B cell (primary cell): Measurements from ENCODE around the gene NMT2. TPM values are rescaled to one million over a fixed set of nuclear protein-coding genes. Genes with fewer than 3 reads are reported as not detected.

ENCODE experiments used
- ATAC-seq: fragments of 200-7000 bp; cut with Tn5 transposase; one replicate; pipeline ENCODE4 v1.10.0; 2021; ENCODE audit warnings: low read depth, mild to moderate bottlenecking, moderate number of reproducible peaks, moderate library complexity
- CTCF ChIA-PET: fragments of 350-600 bp; sonication (Branson Sonifier 250); formaldehyde crosslinking; loops from one replicate; lab custom pipeline; 2021; ENCODE audit warnings: antibody characterized with exemption, inconsistent platforms; lab: Charles Lee
- POLR2A ChIA-PET: fragments of 350-600 bp; sonication (Branson Sonifier 250); formaldehyde crosslinking; loops from one replicate; lab custom pipeline; 2021; ENCODE audit warnings: antibody characterized with exemption; lab: Charles Lee
- DNase-seq: peaks from one replicate; pipeline ENCODE4 v3.0.0; 2013
- H2AFZ ChIP-seq: 2 replicates; pipeline ENCODE4 v1.6.1; 2012; ENCODE audit warnings: mild to moderate bottlenecking, low read depth, low read length; ENCODE audit not compliant: insufficient read depth, poor library complexity, severe bottlenecking
- H3K27ac ChIP-seq, 2 donors: 1 replicate in 1 of 2; 2 replicates in 1 of 2; pipeline ENCODE4 v1.5.1; 2012 to 2013; ENCODE audit warnings: low read length in 2 of 2, mild to moderate bottlenecking in 2 of 2, moderate library complexity in 1 of 2
- H3K27me3 ChIP-seq, 4 experiments: fragments of 200-600 bp in 1 of 4; sonication (generic) in 1 of 4; replicated peaks in 1 of 4; 1 replicate in 2 of 4; 2 replicates in 2 of 4; pipeline versions ENCODE4 v1.6.1 to v1.7.0; 2013 to 2016; ENCODE audit warnings: low read length in 3 of 4, mild to moderate bottlenecking in 2 of 4, mixed read lengths in 1 of 4, moderate library complexity in 1 of 4; ENCODE audit not compliant: insufficient read depth in 4 of 4, control insufficient read depth in 3 of 4; ENCODE audit errors: control extremely low read depth in 1 of 4
- H3K36me3 ChIP-seq, 2 experiments: replicated peaks in 1 of 2; 1 replicate in 1 of 2; 2 replicates in 1 of 2; pipeline versions ENCODE4 v1.6.1 to v1.7.1; 2013; ENCODE audit warnings: low read length in 1 of 2; ENCODE audit not compliant: insufficient read depth in 2 of 2, control insufficient read depth in 1 of 2; ENCODE audit errors: control extremely low read depth in 1 of 2, extremely low read depth in 1 of 2
- H3K4me1 ChIP-seq, 2 donors: fragments of 200-600 bp in 1 of 2; sonication (generic) in 1 of 2; 1 replicate in 1 of 2; 2 replicates in 1 of 2; pipeline versions ENCODE4 v1.5.1 to v1.6.1; 2013 to 2017; ENCODE audit warnings: low read length in 2 of 2; ENCODE audit not compliant: control insufficient read depth in 2 of 2, insufficient read depth in 2 of 2
- H3K4me2 ChIP-seq: replicated peaks from 2 replicates; pipeline ENCODE3; 2012; ENCODE audit warnings: mild to moderate bottlenecking, low read depth, low read length; ENCODE audit not compliant: poor library complexity, severe bottlenecking
- H3K4me3 ChIP-seq, 5 experiments: fragments of 200-600 bp in 1 of 5; sonication (generic) in 1 of 5; 1 replicate in 3 of 5; 2 replicates in 2 of 5; pipeline versions ENCODE4 v1.5.1 to v1.7.0; 2011 to 2016; ENCODE audit warnings: low read length in 4 of 5, mild to moderate bottlenecking in 4 of 5, low read depth in 2 of 5, control low read depth in 1 of 5, moderate library complexity in 1 of 5; ENCODE audit not compliant: insufficient read depth in 1 of 5; ENCODE audit errors: control extremely low read depth in 1 of 5, extremely low read depth in 1 of 5
- H3K79me2 ChIP-seq: fragments of 200-600 bp; sonication (generic); one replicate; pipeline ENCODE4 v1.6.0; 2016; ENCODE audit warnings: low read length; ENCODE audit not compliant: control insufficient read depth, insufficient read depth
- H3K9ac ChIP-seq: fragments of 200-600 bp; sonication (generic); 2 replicates; pipeline ENCODE4 v1.6.1; 2017; ENCODE audit warnings: mild to moderate bottlenecking, low read length, moderate library complexity
- H3K9me3 ChIP-seq, 3 donors: one replicate each; pipeline versions ENCODE4 v1.6.1 to v1.7.1; 2013; ENCODE audit warnings: low read length in 2 of 3; ENCODE audit not compliant: control insufficient read depth in 2 of 3, insufficient read depth in 1 of 3; ENCODE audit errors: control extremely low read depth in 1 of 3
- H4K20me1 ChIP-seq: 2 replicates; pipeline ENCODE4 v1.6.0; 2012; ENCODE audit warnings: mild to moderate bottlenecking, low read length; ENCODE audit not compliant: insufficient read depth, control insufficient read depth, poor library complexity, severe bottlenecking
- H3K27ac Mint-ChIP-seq: one replicate; pipeline ENCODE4 v1.8.0; 2021; ENCODE audit warnings: mixed read lengths
- H3K27me3 Mint-ChIP-seq: one replicate; pipeline ENCODE4 v1.8.0; 2021; ENCODE audit warnings: mixed read lengths
- H3K4me1 Mint-ChIP-seq: one replicate; pipeline ENCODE4 v1.8.0; 2021; ENCODE audit warnings: mixed read lengths
- H3K4me3 Mint-ChIP-seq: one replicate; pipeline ENCODE4 v1.8.0; 2021; ENCODE audit warnings: mixed read lengths
- H3K9me3 Mint-ChIP-seq: one replicate; pipeline ENCODE4 v1.8.0; 2022; ENCODE audit warnings: mixed read lengths; ENCODE audit not compliant: insufficient read depth
- EZH2 ChIP-seq: IDR thresholded peaks from 2 replicates; pipeline ENCODE4 v1.6.1; 2012; ENCODE audit warnings: borderline replicate concordance, low read depth, mild to moderate bottlenecking, moderate library complexity, low read length; ENCODE audit not compliant: insufficient read depth, poor library complexity, severe bottlenecking
- WGBS: methylation state at CpG from one replicate; pipeline ENCODE4 v1.1.5; 2013; ENCODE audit warnings: missing lambda C conversion rate; ENCODE audit not compliant: insufficient coverage; 5-methylcytosine and 5-hydroxymethylcytosine counted together
- intact Hi-C: fragments of 100-400 bp; cut with micrococcal nuclease; formaldehyde crosslinking; loops from one replicate; pipeline ENCODE4 v1.10.0; 2022
- polyA plus RNA-seq: library from polyadenylated mRNA; depleted of rRNA; stranded (reverse); fragments of >200 nt; gene quantifications from 2 replicates; pipeline ENCODE4 v1.2.3, GENCODE V29; 2012
- total RNA-seq, 2 donors: library from RNA; stranded (reverse); fragments of 120-200 nt in 1 of 2; gene quantifications; 1 replicate in 1 of 2; 2 replicates in 1 of 2; pipeline versions ENCODE4 v1.2.3 to v1.2.4, GENCODE V29; 2013 to 2022
- TF ChIP-seq, protein P1 (sequence below): fragments of 200-600 bp; IDR thresholded peaks from one replicate; pipeline ENCODE4 v1.8.0; 2022; ENCODE audit warnings: antibody characterized with exemption, mild to moderate bottlenecking

The NMT2 gene
- total and polyA plus RNA-seq, 2 donors (not counting 1 experiment from before 2014, with no cell fraction given): 2.8 to 73.3 TPM

DNA sequence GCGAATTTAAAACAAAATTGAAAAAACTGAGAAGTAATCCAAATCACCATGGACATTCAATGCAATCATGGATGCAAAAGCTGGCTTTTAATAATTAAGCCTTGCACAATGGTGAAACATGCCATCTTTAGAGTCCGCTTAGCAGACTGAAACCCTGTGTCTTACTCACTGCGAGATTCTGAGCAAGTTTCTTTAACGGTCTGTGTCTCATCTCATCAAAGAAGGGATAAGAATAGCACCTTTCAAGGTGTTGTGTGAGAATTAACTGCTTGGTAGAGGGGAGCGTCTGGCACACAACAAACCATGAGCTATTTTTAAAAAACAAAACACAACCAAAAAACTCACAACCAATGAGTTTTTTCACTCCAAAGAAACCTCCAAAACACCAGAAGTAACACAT lies 101.3 kb downstream of the NMT2 start:
- Mint-ChIP-seq H3K4me1 (no peaks in the 10 kb centered on the region), H3K27me3 (peaks cover 28% of the 10 kb centered on the region), H3K4me3 (no peak overlapping the region), H3K9me3 (no peaks in the 10 kb centered on the region), H3K27ac (no peak overlapping the region)
- H3K9ac ChIP-seq: no peak overlapping the region
- TF ChIP-seq EZH2: no peak
- TF ChIP-seq, protein P1, sequence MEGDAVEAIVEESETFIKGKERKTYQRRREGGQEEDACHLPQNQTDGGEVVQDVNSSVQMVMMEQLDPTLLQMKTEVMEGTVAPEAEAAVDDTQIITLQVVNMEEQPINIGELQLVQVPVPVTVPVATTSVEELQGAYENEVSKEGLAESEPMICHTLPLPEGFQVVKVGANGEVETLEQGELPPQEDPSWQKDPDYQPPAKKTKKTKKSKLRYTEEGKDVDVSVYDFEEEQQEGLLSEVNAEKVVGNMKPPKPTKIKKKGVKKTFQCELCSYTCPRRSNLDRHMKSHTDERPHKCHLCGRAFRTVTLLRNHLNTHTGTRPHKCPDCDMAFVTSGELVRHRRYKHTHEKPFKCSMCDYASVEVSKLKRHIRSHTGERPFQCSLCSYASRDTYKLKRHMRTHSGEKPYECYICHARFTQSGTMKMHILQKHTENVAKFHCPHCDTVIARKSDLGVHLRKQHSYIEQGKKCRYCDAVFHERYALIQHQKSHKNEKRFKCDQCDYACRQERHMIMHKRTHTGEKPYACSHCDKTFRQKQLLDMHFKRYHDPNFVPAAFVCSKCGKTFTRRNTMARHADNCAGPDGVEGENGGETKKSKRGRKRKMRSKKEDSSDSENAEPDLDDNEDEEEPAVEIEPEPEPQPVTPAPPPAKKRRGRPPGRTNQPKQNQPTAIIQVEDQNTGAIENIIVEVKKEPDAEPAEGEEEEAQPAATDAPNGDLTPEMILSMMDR: no peak
- DNase-seq: no peak
- H3K4me1 ChIP-seq: no peaks in the 10 kb centered on the region
- 93% methylated on average over 3 of the region's 5 CpGs for whole genome bisulfite sequencing
- H3K79me2 ChIP-seq: no peaks in the 10 kb centered on the region
- no peak for ATAC-seq
- H3K4me3 ChIP-seq: no peak overlapping the region
- H2AFZ ChIP-seq: no peak overlapping the region
- H3K27ac ChIP-seq: no peak overlapping the region
- H3K36me3 ChIP-seq: no peaks in the 10 kb centered on the region
- ChIA-PET POLR2A (no interaction called here), CTCF (no interaction called here)
- intact Hi-C loops: no loop called here
- peaks cover 0 to 6% (median 3%) of the 10 kb centered on the region in 3 donors for H3K9me3 ChIP-seq
- peaks cover 0 to 8% (median 2%) of the 10 kb centered on the region in 4 experiments for H3K27me3 ChIP-seq
- H4K20me1 ChIP-seq: no peaks in the 10 kb centered on the region
- no peak overlapping the region for H3K4me2 ChIP-seq

DNA sequence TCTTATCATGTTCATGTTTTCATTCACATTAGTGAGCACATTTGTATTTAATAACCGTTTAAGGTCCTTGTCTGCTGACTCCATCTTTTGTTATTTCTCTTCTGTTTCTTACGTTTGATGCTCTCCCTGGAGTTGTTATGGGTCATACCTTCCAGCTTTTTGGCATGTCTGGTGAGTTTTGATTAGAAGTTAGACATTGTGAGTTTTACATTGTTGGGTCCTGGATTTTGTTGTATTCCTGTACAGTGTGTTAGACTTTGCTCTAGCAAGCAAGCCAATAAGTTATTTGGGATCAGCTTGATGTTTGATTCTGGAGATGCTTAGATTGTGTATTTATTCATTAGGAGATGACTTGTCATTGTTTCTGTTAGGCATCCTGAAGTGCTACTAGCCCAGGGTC lies 107.9 kb downstream of the NMT2 start:
- 100% methylated on average over 1 of the region's 2 CpGs for WGBS
- Mint-ChIP-seq H3K27ac (no peak overlapping the region), H3K27me3 (peaks cover 45% of the 10 kb centered on the region), H3K9me3 (peaks cover 10% of the 10 kb centered on the region), H3K4me1 (no peaks in the 10 kb centered on the region), H3K4me3 (no peak overlapping the region)
- H4K20me1 ChIP-seq: no peaks in the 10 kb centered on the region
- no peaks in the 10 kb centered on the region for H3K4me1 ChIP-seq
- H3K27me3 ChIP-seq: peaks cover 0 to 12% (median 4%) of the 10 kb centered on the region in 4 experiments
- no peak overlapping the region for H3K27ac ChIP-seq
- H3K9ac ChIP-seq: no peak overlapping the region
- ATAC-seq (no peak), DNase-seq (no peak)
- intact Hi-C loops: no loop called here
- peaks cover 0 to 13% (median 5%) of the 10 kb centered on the region in 3 donors for H3K9me3 ChIP-seq
- CTCF ChIA-PET: no interaction called here
- H3K4me2 ChIP-seq: no peak overlapping the region
- TF ChIP-seq, protein P1: no peak
- no peak for TF ChIP-seq EZH2
- POLR2A ChIA-PET: no interaction called here
- no peak overlapping the region for H3K4me3 ChIP-seq
- H3K79me2 ChIP-seq: no peaks in the 10 kb centered on the region
- H3K36me3 ChIP-seq: no peaks in the 10 kb centered on the region
- H2AFZ ChIP-seq: no peak overlapping the region
